GM12878 (cell line): ENCODE data around the gene KLHL18. TPM values are rescaled to one million over a fixed set of nuclear protein-coding genes. Genes with fewer than 3 reads are reported as not detected.

ENCODE experiments used
- ATAC-seq: fragments of 200-7000 bp; cut with Tn5 transposase; 3 replicates; pipeline ENCODE4 v1.9.1; 2020; ENCODE audit warnings: mild to moderate bottlenecking, moderate library complexity
- BruUV-seq: library from RNA; stranded (reverse); fragments of 400-500 nt; replicated peaks from 2 replicates; lab custom pipeline; 2021; lab: Mats Ljungman, UMichigan
- CTCF ChIA-PET: fragments of 300-600 bp; sonication (Branson Sonifier 250); formaldehyde crosslinking; extraction: SDS; loops from one replicate; lab custom pipeline; 2021; ENCODE audit warnings: inconsistent platforms; lab: Yijun Ruan, JAX
- POLR2A ChIA-PET: fragments of 350-600 bp; formaldehyde crosslinking; extraction: SDS; loops from one replicate; lab custom pipeline; 2021; ENCODE audit warnings: inconsistent platforms; lab: Charles Lee
- RAD21 ChIA-PET: fragments of 300-600 bp; sonication (Branson Sonifier 250); formaldehyde crosslinking; loops from one replicate; lab custom pipeline; 2023; ENCODE audit warnings: antibody characterized with exemption; ENCODE audit not compliant: unreplicated experiment; lab: Charles Lee
- SMC1A ChIA-PET: fragments of 300-600 bp; sonication (Branson Sonifier 250); formaldehyde crosslinking; loops from one replicate; lab custom pipeline; 2023; ENCODE audit not compliant: unreplicated experiment, uncharacterized antibody; lab: Charles Lee
- DNase-seq: peaks from one replicate; pipeline ENCODE4 v3.0.0-alpha.2; 2011; ENCODE audit warnings: low read depth, low spot score
- FAIRE-seq: peaks from 3 replicates; lab custom pipeline; 2011; peaks lifted over from hg19 to GRCh38; lab: Jason Lieb, UNC
- H2AFZ ChIP-seq: 2 replicates; pipeline ENCODE4 v1.6.0; 2011; ENCODE audit warnings: low read depth, low read length, control low read depth; ENCODE audit not compliant: control insufficient read depth
- H3K27ac ChIP-seq: 2 replicates; pipeline ENCODE4 v1.5.1; 2011; ENCODE audit warnings: control low read depth; ENCODE audit not compliant: control insufficient read depth, insufficient read depth
- H3K27me3 ChIP-seq, 2 experiments: replicated peaks in 1 of 2; 2 replicates each; pipeline versions ENCODE4 v1.6.0 to v1.6.1; 2011; ENCODE audit warnings: low read length in 1 of 2; ENCODE audit not compliant: control insufficient read depth in 2 of 2, insufficient read depth in 2 of 2
- H3K36me3 ChIP-seq, 2 experiments: 2 replicates each; pipeline ENCODE4 v1.5.1; 2011; ENCODE audit warnings: low read length in 1 of 2; ENCODE audit not compliant: control insufficient read depth in 2 of 2, insufficient read depth in 2 of 2
- H3K4me1 ChIP-seq: 2 replicates; pipeline ENCODE4 v1.6.1; 2011; ENCODE audit warnings: mild to moderate bottlenecking, low read length, moderate library complexity, mixed read lengths; ENCODE audit not compliant: control insufficient read depth, insufficient read depth
- H3K4me2 ChIP-seq: 2 replicates; pipeline ENCODE4 v1.6.0; 2011; ENCODE audit warnings: control low read depth; ENCODE audit not compliant: control insufficient read depth, insufficient read depth
- H3K4me3 ChIP-seq: fragments of 200-600 bp; sonication (generic); 2 replicates; pipeline ENCODE4 v1.5.1; 2016
- H3K79me2 ChIP-seq: 2 replicates; pipeline ENCODE4 v1.6.0; 2011; ENCODE audit warnings: low read length; ENCODE audit not compliant: control insufficient read depth, insufficient read depth
- H3K9ac ChIP-seq: 2 replicates; pipeline ENCODE4 v1.8.0; 2011; ENCODE audit warnings: low read length, control low read depth, mixed read lengths; ENCODE audit not compliant: control insufficient read depth, insufficient read depth
- H3K9me3 ChIP-seq: replicated peaks from 3 replicates; pipeline ENCODE4 v1.5.1; 2011; ENCODE audit warnings: mild to moderate bottlenecking, low read length; ENCODE audit not compliant: control insufficient read depth, insufficient read depth
- H4K20me1 ChIP-seq: 2 replicates; pipeline ENCODE4 v1.6.0; 2011; ENCODE audit not compliant: control insufficient read depth, insufficient read depth
- BMI1 ChIP-seq: fragments of 450-650 bp; IDR thresholded peaks from 2 replicates; pipeline ENCODE4 v1.6.1; 2016; ENCODE audit warnings: mild to moderate bottlenecking, moderate library complexity, borderline replicate concordance
- CBX5 ChIP-seq: sonication (generic); IDR thresholded peaks from 2 replicates; pipeline ENCODE4 v1.6.1; 2016; ENCODE audit warnings: low read depth, moderate library complexity, mild to moderate bottlenecking, inconsistent platforms
- CEBPB ChIP-seq, 2 experiments: fragments of 150-350 bp in 1 of 2; IDR thresholded peaks; 2 replicates each; pipeline ENCODE4 v1.6.1; 2012 to 2014; ENCODE audit warnings: low read depth in 2 of 2, low read length in 2 of 2, borderline replicate concordance in 1 of 2, inconsistent platforms in 1 of 2
- CHD1 ChIP-seq: IDR thresholded peaks from 2 replicates; pipeline ENCODE4 v1.6.1; 2012; ENCODE audit warnings: low read depth, low read length, improper control_type of control experiment
- GABPA ChIP-seq: IDR thresholded peaks from 2 replicates; pipeline ENCODE4 v1.6.1; 2014; ENCODE audit warnings: antibody characterized with exemption, low read depth, mild to moderate bottlenecking, inconsistent platforms
- GATAD2B ChIP-seq: fragments of 450-650 bp; conservative IDR thresholded peaks from 2 replicates; pipeline ENCODE4 v1.6.1; 2017; ENCODE audit warnings: low read depth, mild to moderate bottlenecking, moderate library complexity
- IKZF1 ChIP-seq: fragments of 450-650 bp; conservative IDR thresholded peaks from 2 replicates; pipeline ENCODE4 v1.6.1; 2017; ENCODE audit warnings: antibody characterized with exemption, mild to moderate bottlenecking
- PBX3 ChIP-seq: IDR thresholded peaks from 2 replicates; pipeline ENCODE4 v1.6.1; 2011; ENCODE audit warnings: mild to moderate bottlenecking, low read depth, low read length, moderate library complexity; ENCODE audit not compliant: insufficient replicate concordance
- PML ChIP-seq: IDR thresholded peaks from 2 replicates; pipeline ENCODE4 v1.6.1; 2012; ENCODE audit warnings: low read length, inconsistent platforms
- POLR2AphosphoS5 ChIP-seq: IDR thresholded peaks from 2 replicates; pipeline ENCODE4 v1.6.1; 2011; ENCODE audit warnings: mild to moderate bottlenecking, low read length, inconsistent platforms
- SKIL ChIP-seq: fragments of 450-650 bp; IDR thresholded peaks from 2 replicates; pipeline ENCODE4 v1.6.1; 2017; ENCODE audit warnings: mild to moderate bottlenecking, low read depth, inconsistent platforms; ENCODE audit not compliant: poor library complexity, severe bottlenecking
- SREBF1 ChIP-seq: IDR thresholded peaks from 2 replicates; pipeline ENCODE4 v1.6.1; 2012; ENCODE audit warnings: mild to moderate bottlenecking, low read length
- TAF1 ChIP-seq: IDR thresholded peaks from 2 replicates; pipeline ENCODE4 v1.6.1; 2011; ENCODE audit warnings: mild to moderate bottlenecking, low read depth, low read length, borderline replicate concordance
- TCF3 ChIP-seq: IDR thresholded peaks from 2 replicates; pipeline ENCODE4 v1.6.1; 2012; ENCODE audit warnings: low read depth, mild to moderate bottlenecking, low read length, borderline replicate concordance; ENCODE audit not compliant: insufficient read depth
- ZBED1 ChIP-seq: IDR thresholded peaks from 2 replicates; pipeline ENCODE4 v1.6.1; 2016; ENCODE audit warnings: borderline replicate concordance
- ZNF622 ChIP-seq: fragments of 450-650 bp; IDR thresholded peaks from 2 replicates; pipeline ENCODE4 v1.6.1; 2017; ENCODE audit warnings: mild to moderate bottlenecking, inconsistent platforms
- WGBS: methylation state at CpG from one replicate; pipeline ENCODE4 v1.1.6; 2016; ENCODE audit warnings: low lambda C conversion rate; ENCODE audit not compliant: insufficient replicate concordance, insufficient coverage; ENCODE audit errors: missing lambda C conversion rate; 5-methylcytosine and 5-hydroxymethylcytosine counted together
- in situ Hi-C: fragments of 300-500 bp; cut with MboI; formaldehyde crosslinking; loops from 9 replicates; pipeline ENCODE4 v1.14.3; 2018; ENCODE audit warnings: mixed read lengths
- intact Hi-C: fragments of 100-400 bp; cut with micrococcal nuclease; formaldehyde crosslinking; loops from one replicate; pipeline ENCODE4 v1.14.2; 2022; ENCODE audit not compliant: unreplicated experiment
- polyA plus RNA-seq, 11 experiments: library from polyadenylated mRNA; depleted of rRNA in 4 of 11; unstranded in 6 of 11; stranded (reverse) in 5 of 11; fragments of >200 nt; fragmentation: Nextera tagmentation in 4 of 11; fragmentation: Illumina TruSeq in 1 of 11; extraction: Ambion mirVana in 4 of 11; extraction: Trizol in 1 of 11; gene quantifications; 1 replicate in 1 of 11; 2 replicates in 10 of 11; pipeline versions ENCODE4 v1.2.1 to v1.2.3, GENCODE V29; 2011 to 2016; ENCODE audit warnings: inconsistent platforms in 2 of 11, missing spikeins in 2 of 11, low read depth in 1 of 11
- total RNA-seq, 4 experiments: library from RNA; depleted of rRNA in 3 of 4; stranded (reverse); fragments of >200 nt in 3 of 4; fragmentation: Illumina TruSeq in 1 of 4; extraction: Trizol in 1 of 4; gene quantifications; 2 replicates each; pipeline versions ENCODE4 v1.2.1 to v1.2.3, GENCODE V29; 2013 to 2021
- TF ChIP-seq, protein P1 (sequence below): IDR thresholded peaks from 2 replicates; pipeline ENCODE4 v1.6.1; 2012; ENCODE audit warnings: low read depth, low read length, improper control_type of control experiment

KLHL18 gene
- total and polyA plus RNA-seq, 10 of the 15 experiments (the other 5 are each of a cell fraction or from before 2014, with no cell fraction given): 24.0 to 69.8 (median 51.7) TPM

GRCh38 chr3:47313341-47314055, 30.8 kb downstream of the KLHL18 start (continued):
- TF ChIP-seq CBX5 (no peak), IKZF1 (peak; percentile 28; the same call in 1 of the 2 replicates), SKIL (no peak), SREBF1 (no peak), TAF1 (no peak), PML (no peak)
- TF ChIP-seq, all 136 proteins: peak for 5

GRCh38 chr3:47314056-47314764, 31.5 kb downstream of the KLHL18 start:
- Histone ChIP-seq H3K4me2 (no peak overlapping the region), H3K9ac (no peak overlapping the region), H3K4me1 (peaks cover 8% of the 10 kb centered on the region; the same call in 1 of the 2 replicates), H3K79me2 (peaks cover 7% of the 10 kb centered on the region), H3K9me3 (no peaks in the 10 kb centered on the region), H3K27ac (no peak overlapping the region), H3K36me3 (peaks cover 2 to 4% of the 10 kb centered on the region in 2 experiments; a peak in 2 of 4 replicates), H4K20me1 (no peaks in the 10 kb centered on the region), H3K4me3 (no peak overlapping the region), H2AFZ (no peak overlapping the region), H3K27me3 (no peaks in the 10 kb centered on the region)
- ATAC-seq (no peak), DNase-seq (no peak), FAIRE-seq (no peak)
- ChIA-PET RAD21 (interaction anchor here (0.7 to 2.5 kb wide), 13 partner anchors 8 to 155 kb away, joined by 3 to 12 read pairs (median 5); partner anchors contain the start of genes KIF9, KLHL18, PTPN23 and SETD2), POLR2A (interaction anchor here (0.5 to 3.0 kb wide), 13 partner anchors 10 to 617 kb away, joined by 3 to 27 read pairs (median 4); partner anchors contain the start of genes KIF9 and KLHL18), CTCF (interaction anchor here (0.6 to 4.5 kb wide), 17 partner anchors 9 to 405 kb away, joined by 3 to 37 read pairs (median 5); partner anchors contain the start of genes KIF9, KLHL18 and SETD2), SMC1A (interaction anchor here (0.5 to 5.9 kb wide), 20 partner anchors 9 to 822 kb away, joined by 3 to 54 read pairs (median 4); partner anchors contain the start of gene SETD2)
- intact Hi-C loops (no loop called here), in situ Hi-C loops (no loop called here)
- WGBS: 99% methylated on average over 8 of the region's 8 CpGs
- no TSS peak for BruUV-seq
- TF ChIP-seq, protein P1, sequence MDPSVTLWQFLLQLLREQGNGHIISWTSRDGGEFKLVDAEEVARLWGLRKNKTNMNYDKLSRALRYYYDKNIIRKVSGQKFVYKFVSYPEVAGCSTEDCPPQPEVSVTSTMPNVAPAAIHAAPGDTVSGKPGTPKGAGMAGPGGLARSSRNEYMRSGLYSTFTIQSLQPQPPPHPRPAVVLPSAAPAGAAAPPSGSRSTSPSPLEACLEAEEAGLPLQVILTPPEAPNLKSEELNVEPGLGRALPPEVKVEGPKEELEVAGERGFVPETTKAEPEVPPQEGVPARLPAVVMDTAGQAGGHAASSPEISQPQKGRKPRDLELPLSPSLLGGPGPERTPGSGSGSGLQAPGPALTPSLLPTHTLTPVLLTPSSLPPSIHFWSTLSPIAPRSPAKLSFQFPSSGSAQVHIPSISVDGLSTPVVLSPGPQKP: no peak
- no peak for TF ChIP-seq CEBPB (IDR thresholded peaks at IDR 0.05; ENCODE audit: borderline replicate concordance in 1 of 2, low read depth in 2 of 2, low read length in 2 of 2)
- no peak for TF ChIP-seq GABPA
- no peak for TF ChIP-seq ZBED1
- no peak for TF ChIP-seq CHD1
- TF ChIP-seq PBX3: no peak
- TF ChIP-seq ZNF622: no peak
- TF ChIP-seq TCF3: no peak
- TF ChIP-seq POLR2AphosphoS5: no peak
- TF ChIP-seq BMI1: no peak
- TF ChIP-seq GATAD2B: no peak
